ENCODE data around the gene PPM1H.

Gene PPM1H

GRCh38 chr12:62726471-62726980 lies 208.4 kb downstream of the PPM1H start:
- DNase-seq (ENCODE audit: extremely low read depth, insufficient read length) = no peak
- H3K36me3 ChIP-seq (ENCODE audit: control insufficient read depth, insufficient read depth, low read length) = no peaks in the 10 kb centered on the region
- TF ChIP-seq, protein P1, sequence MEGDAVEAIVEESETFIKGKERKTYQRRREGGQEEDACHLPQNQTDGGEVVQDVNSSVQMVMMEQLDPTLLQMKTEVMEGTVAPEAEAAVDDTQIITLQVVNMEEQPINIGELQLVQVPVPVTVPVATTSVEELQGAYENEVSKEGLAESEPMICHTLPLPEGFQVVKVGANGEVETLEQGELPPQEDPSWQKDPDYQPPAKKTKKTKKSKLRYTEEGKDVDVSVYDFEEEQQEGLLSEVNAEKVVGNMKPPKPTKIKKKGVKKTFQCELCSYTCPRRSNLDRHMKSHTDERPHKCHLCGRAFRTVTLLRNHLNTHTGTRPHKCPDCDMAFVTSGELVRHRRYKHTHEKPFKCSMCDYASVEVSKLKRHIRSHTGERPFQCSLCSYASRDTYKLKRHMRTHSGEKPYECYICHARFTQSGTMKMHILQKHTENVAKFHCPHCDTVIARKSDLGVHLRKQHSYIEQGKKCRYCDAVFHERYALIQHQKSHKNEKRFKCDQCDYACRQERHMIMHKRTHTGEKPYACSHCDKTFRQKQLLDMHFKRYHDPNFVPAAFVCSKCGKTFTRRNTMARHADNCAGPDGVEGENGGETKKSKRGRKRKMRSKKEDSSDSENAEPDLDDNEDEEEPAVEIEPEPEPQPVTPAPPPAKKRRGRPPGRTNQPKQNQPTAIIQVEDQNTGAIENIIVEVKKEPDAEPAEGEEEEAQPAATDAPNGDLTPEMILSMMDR (IDR thresholded peaks at IDR 0.05; ENCODE audit: insufficient read depth, low read length, poor library complexity, severe bottlenecking) = no peak
- no peak overlapping the region for H3K4me3 ChIP-seq (replicated peaks; ENCODE audit: low read depth, low read length)
- H3K27me3 ChIP-seq (replicated peaks; ENCODE audit: control insufficient read depth, insufficient read depth, low read length) = no peaks in the 10 kb centered on the region

DNA sequence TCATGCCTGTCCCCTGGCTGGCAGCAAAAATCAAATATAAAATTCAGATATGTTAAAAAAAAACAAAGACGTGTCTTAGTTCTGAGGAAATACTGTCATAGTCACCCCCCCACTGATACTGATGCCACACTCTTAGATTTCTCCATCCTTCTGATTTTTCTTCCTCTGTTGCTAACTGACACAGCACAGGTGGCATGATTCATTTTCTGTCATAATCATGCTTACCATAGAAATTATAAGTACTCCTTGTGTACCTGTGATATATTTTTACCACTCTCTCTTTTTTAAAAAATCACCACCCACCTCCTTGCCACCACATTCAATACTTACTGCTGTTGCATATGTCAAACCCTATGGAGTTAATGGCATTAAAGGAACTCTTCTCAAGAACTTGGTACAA lies 209.2 kb downstream of the PPM1H start:
- no peak for DNase-seq (ENCODE audit: extremely low read depth, insufficient read length)
- TF ChIP-seq, protein P1 (IDR thresholded peaks at IDR 0.05; ENCODE audit: insufficient read depth, low read length, poor library complexity, severe bottlenecking) = no peak
- H3K4me3 ChIP-seq (replicated peaks; ENCODE audit: low read depth, low read length) = no peak overlapping the region
- H3K36me3 ChIP-seq (ENCODE audit: control insufficient read depth, insufficient read depth, low read length) = no peaks in the 10 kb centered on the region
- no peaks in the 10 kb centered on the region for H3K27me3 ChIP-seq (replicated peaks; ENCODE audit: control insufficient read depth, insufficient read depth, low read length)

- Histone ChIP-seq H3K27me3 (replicated peaks; ENCODE audit: control insufficient read depth, insufficient read depth, low read length) (no peaks in the 10 kb centered on the region), H3K36me3 (ENCODE audit: control insufficient read depth, insufficient read depth, low read length) (no peaks in the 10 kb centered on the region), H3K4me3 (replicated peaks; ENCODE audit: low read depth, low read length) (no peak overlapping the region)
- DNase-seq (ENCODE audit: extremely low read depth, insufficient read length) = no peak
- TF ChIP-seq, protein P1 (IDR thresholded peaks at IDR 0.05; ENCODE audit: insufficient read depth, low read length, poor library complexity, severe bottlenecking) = no peak
These were observed 210.0 kb downstream of the PPM1H start for GRCh38 chr12:62724947-62725451.

GRCh38 chr12:62724285-62724684 lies 210.7 kb downstream of the PPM1H start:
- no peaks in the 10 kb centered on the region for H3K36me3 ChIP-seq (ENCODE audit: control insufficient read depth, insufficient read depth, low read length)
- no peaks in the 10 kb centered on the region for H3K27me3 ChIP-seq (replicated peaks; ENCODE audit: control insufficient read depth, insufficient read depth, low read length)
- no peak for DNase-seq (ENCODE audit: extremely low read depth, insufficient read length)
- TF ChIP-seq, protein P1 (IDR thresholded peaks at IDR 0.05; ENCODE audit: insufficient read depth, low read length, poor library complexity, severe bottlenecking) = no peak
- no peak overlapping the region for H3K4me3 ChIP-seq (replicated peaks; ENCODE audit: low read depth, low read length)

DNA sequence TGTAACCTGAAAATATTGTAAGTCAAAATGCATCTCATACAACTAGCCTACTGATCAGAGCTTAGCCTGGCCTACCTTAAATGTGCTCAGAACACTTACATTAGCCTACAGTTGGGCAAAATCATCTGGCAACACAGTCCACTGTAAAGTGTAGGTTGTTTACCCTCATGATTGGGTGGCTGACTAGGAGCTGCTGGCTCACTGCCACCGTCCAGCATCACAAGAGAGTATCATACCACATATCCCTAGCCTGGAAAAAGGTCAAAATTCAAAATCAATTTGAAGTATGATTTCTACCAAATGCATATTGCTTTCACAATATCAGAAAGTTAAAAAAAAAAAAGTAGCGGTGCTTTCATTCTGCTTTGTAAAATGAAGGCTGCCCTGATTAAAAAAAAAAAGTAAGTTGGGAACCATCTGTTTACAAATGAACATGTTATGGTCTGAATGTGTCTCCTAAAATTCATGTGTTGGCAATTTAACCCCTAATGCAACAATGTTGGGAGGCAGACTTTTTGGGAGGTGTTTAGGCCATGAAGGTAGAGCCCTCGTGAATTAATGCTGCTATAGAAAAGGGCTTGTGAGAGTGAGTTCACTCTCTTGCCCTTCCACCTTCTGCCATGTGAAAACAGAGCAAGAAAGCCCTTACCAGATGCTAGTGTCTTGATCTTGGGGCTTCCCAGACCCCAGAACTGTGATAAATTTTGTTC lies 211.8 kb downstream of the PPM1H start:
- Histone ChIP-seq H3K27me3 (replicated peaks; ENCODE audit: control insufficient read depth, insufficient read depth, low read length) (no peaks in the 10 kb centered on the region), H3K4me3 (replicated peaks; ENCODE audit: low read depth, low read length) (no peak overlapping the region), H3K36me3 (ENCODE audit: control insufficient read depth, insufficient read depth, low read length) (no peaks in the 10 kb centered on the region)
- TF ChIP-seq, protein P1 (IDR thresholded peaks at IDR 0.05; ENCODE audit: insufficient read depth, low read length, poor library complexity, severe bottlenecking) = no peak
- no peak for DNase-seq (ENCODE audit: extremely low read depth, insufficient read length)

All from GM06990 (cell line).